Measurements from ENCODE around the gene CNKSR3.

- TF ChIP-seq CTCF (IDR thresholded peaks at IDR 0.05) (no peak), POLR2A (IDR thresholded peaks at IDR 0.05) (no peak)
Observed at GRCh38 chr6:154476494-154476893, 34.0 kb downstream of the CNKSR3 start.
